PC-3 (cell line): ENCODE data around the gene SF3A1. TPM values are rescaled to one million over a fixed set of nuclear protein-coding genes. Genes with fewer than 3 reads are reported as not detected.

Source experiments
- ATAC-seq: fragments of 200-7000 bp; cut with Tn5 transposase; 2 replicates; pipeline ENCODE4 v1.9.1; 2020; ENCODE audit warnings: mild to moderate bottlenecking, moderate library complexity
- BruUV-seq: library from RNA; stranded (reverse); fragments of 400-500 nt; replicated peaks from 2 replicates; lab custom pipeline; 2021; lab: Mats Ljungman, UMichigan
- CTCF ChIA-PET: fragments of 300-600 bp; sonication (Branson Sonifier 250); formaldehyde crosslinking; loops from one replicate; lab custom pipeline; 2022; ENCODE audit warnings: antibody characterized with exemption; lab: Charles Lee
- POLR2A ChIA-PET: fragments of 300-600 bp; sonication (Branson Sonifier 250); formaldehyde crosslinking; loops from one replicate; lab custom pipeline; 2022; ENCODE audit warnings: antibody characterized with exemption; ENCODE audit not compliant: unreplicated experiment; lab: Charles Lee
- DNase-seq: peaks from one replicate; pipeline ENCODE4 v3.0.0-alpha.2; 2015
- H2AFZ ChIP-seq: fragments of 300-600 bp; sonication (generic); 2 replicates; pipeline ENCODE4 v1.6.0; 2016; ENCODE audit warnings: antibody characterized with exemption, low read length
- H3F3A ChIP-seq: fragments of 300-600 bp; sonication (generic); one replicate; pipeline ENCODE4 v1.6.0; 2017; ENCODE audit warnings: antibody characterized with exemption, low read length, control low read depth, mild to moderate bottlenecking; ENCODE audit not compliant: unreplicated experiment
- H3K27ac ChIP-seq: fragments of 300-600 bp; sonication (generic); 2 replicates; pipeline ENCODE4 v1.5.1; 2016; ENCODE audit warnings: mild to moderate bottlenecking, low read length
- H3K27me3 ChIP-seq: fragments of 300-600 bp; sonication (generic); 2 replicates; pipeline ENCODE4 v1.6.1; 2016; ENCODE audit warnings: low read length, mixed read lengths
- H3K36me3 ChIP-seq: fragments of 300-600 bp; sonication (generic); 2 replicates; pipeline ENCODE4 v1.6.1; 2016; ENCODE audit warnings: low read depth, mixed run types, low read length, mixed read lengths
- H3K4me1 ChIP-seq: fragments of 300-600 bp; sonication (generic); 2 replicates; pipeline ENCODE4 v1.5.1; 2016; ENCODE audit warnings: low read length; ENCODE audit not compliant: insufficient read depth
- H3K4me2 ChIP-seq: fragments of 300-600 bp; sonication (generic); 2 replicates; pipeline ENCODE4 v1.6.0; 2016; ENCODE audit warnings: low read length
- H3K4me3 ChIP-seq: fragments of 300-600 bp; sonication (generic); 2 replicates; pipeline ENCODE4 v1.5.1; 2016; ENCODE audit warnings: mild to moderate bottlenecking, low read length, mixed read lengths
- H3K79me2 ChIP-seq: fragments of 300-600 bp; sonication (generic); 2 replicates; pipeline ENCODE4 v1.6.1; 2017; ENCODE audit warnings: low read length, mixed read lengths
- H3K9ac ChIP-seq: fragments of 300-600 bp; sonication (generic); 2 replicates; pipeline ENCODE4 v1.6.0; 2016; ENCODE audit warnings: mild to moderate bottlenecking, low read length
- H3K9me2 ChIP-seq: fragments of 300-600 bp; sonication (generic); replicated peaks from 2 replicates; pipeline ENCODE4 v1.6.1; 2016; ENCODE audit warnings: mixed run types, low read length, mixed read lengths
- H3K9me3 ChIP-seq: fragments of 300-600 bp; sonication (generic); 2 replicates; pipeline ENCODE4 v1.6.1; 2016; ENCODE audit warnings: low read length, mixed read lengths
- H4K20me1 ChIP-seq: fragments of 300-600 bp; sonication (generic); 2 replicates; pipeline ENCODE4 v1.6.1; 2016; ENCODE audit warnings: low read length, mixed read lengths
- CTCF ChIP-seq: fragments of 300-600 bp; sonication (generic); conservative IDR thresholded peaks from 2 replicates; pipeline ENCODE4 v1.5.1; 2017; ENCODE audit warnings: antibody characterized with exemption, low read depth, mild to moderate bottlenecking, low read length
- EZH2 ChIP-seq: fragments of 300-600 bp; sonication (generic); IDR thresholded peaks from one replicate; pipeline ENCODE4 v1.6.1; 2017; ENCODE audit warnings: antibody characterized with exemption, mild to moderate bottlenecking, low read length; ENCODE audit not compliant: unreplicated experiment
- EZH2phosphoT487 ChIP-seq: fragments of 300-600 bp; sonication (generic); IDR thresholded peaks from 2 replicates; pipeline ENCODE4 v1.6.1; 2018; ENCODE audit warnings: mild to moderate bottlenecking, antibody characterized with exemption, low read length, borderline replicate concordance
- intact Hi-C: fragments of 100-400 bp; cut with micrococcal nuclease; formaldehyde crosslinking; loops from 2 replicates; pipeline ENCODE4 v1.9.0; 2023
- total RNA-seq: library from RNA; depleted of rRNA; stranded (reverse); fragments of >200 nt; gene quantifications from 2 replicates; pipeline ENCODE4 v1.2.3, GENCODE V29; 2014

Gene SF3A1
- total RNA-seq, 1 experiment from 2014 or later, result 59.2 TPM

DNA sequence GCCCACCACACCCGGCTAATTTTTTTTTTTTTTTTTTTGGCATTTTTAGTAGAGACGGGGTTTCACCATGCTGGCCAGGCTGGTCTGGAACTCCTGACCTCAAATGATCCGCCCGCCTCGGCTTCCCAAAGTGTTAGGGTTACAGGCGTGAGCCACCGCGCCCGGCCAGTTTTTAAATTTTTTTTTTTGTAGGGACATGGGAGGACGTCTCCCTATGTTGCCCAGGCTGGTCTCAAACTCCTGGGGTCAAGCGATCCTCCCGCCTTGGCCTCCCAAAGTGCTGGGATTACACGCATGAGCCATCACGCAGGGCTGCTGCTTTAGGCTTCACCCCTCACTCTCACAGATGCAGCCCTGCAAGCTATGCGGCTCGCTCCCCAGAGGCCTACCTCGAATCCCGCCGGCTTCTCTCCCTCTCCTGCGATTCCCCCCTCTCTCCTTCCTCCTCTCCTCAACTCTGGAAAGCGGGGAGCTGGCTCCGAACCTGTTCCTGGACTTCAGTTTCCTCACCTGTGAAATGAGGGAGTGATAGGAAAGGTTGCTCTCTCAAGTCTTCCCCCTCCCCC, 1.0 kb upstream of the SF3A1 start:
- H3K79me2 ChIP-seq, result peaks cover 36% of the 10 kb centered on the region
- DNase-seq (no peak), ATAC-seq (no peak)
- peak overlapping the region; percentile 97 for H3K4me3 ChIP-seq
- no peaks in the 10 kb centered on the region for H3K27me3 ChIP-seq
- peaks cover 13% of the 10 kb centered on the region; the same call in 1 of the 2 replicates for H4K20me1 ChIP-seq
- H3K36me3 ChIP-seq, result peaks cover 6% of the 10 kb centered on the region; the same call in 1 of the 2 replicates
- TF ChIP-seq EZH2 (no peak), CTCF (no peak), EZH2phosphoT487 (no peak)
- peak overlapping the region; percentile 97; the same call in 1 of the 2 replicates for H3K9ac ChIP-seq
- H2AFZ ChIP-seq, result peak overlapping the region; percentile 98; the same call in 1 of the 2 replicates
- BruUV-seq, result no TSS peak
- H3K27ac ChIP-seq, result no peak overlapping the region
- H3F3A ChIP-seq, result no peaks in the 10 kb centered on the region
- H3K4me2 ChIP-seq, result peak overlapping the region; percentile 85
- intact Hi-C loops, result no loop called here
- no peaks in the 10 kb centered on the region for H3K9me3 ChIP-seq
- H3K4me1 ChIP-seq, result peaks cover 8% of the 10 kb centered on the region
- ChIA-PET CTCF (no interaction called here), POLR2A (no interaction called here)
- H3K9me2 ChIP-seq, result no peaks in the 10 kb centered on the region

- Histone ChIP-seq H3F3A (no peaks in the 10 kb centered on the region), H3K27me3 (no peaks in the 10 kb centered on the region), H3K9me2 (no peaks in the 10 kb centered on the region), H3K4me3 (peak overlapping the region; percentile 97), H2AFZ (peak overlapping the region; percentile 98), H3K27ac (0 out of 2 replicates have a peak overlapping the region, but pooled peaks have one; percentile 69), H3K79me2 (peaks cover 41% of the 10 kb centered on the region), H3K36me3 (peaks cover 12% of the 10 kb centered on the region; the same call in 1 of the 2 replicates), H3K9ac (peak overlapping the region; percentile 97), H3K4me1 (peaks cover 8% of the 10 kb centered on the region), H3K4me2 (peak overlapping the region; percentile 85), H3K9me3 (no peaks in the 10 kb centered on the region), H4K20me1 (peaks cover 13% of the 10 kb centered on the region; the same call in 1 of the 2 replicates)
- DNase-seq (no peak), ATAC-seq (peak; percentile 14)
- no peak for TF ChIP-seq EZH2
- TF ChIP-seq EZH2phosphoT487, result no peak
- no peak for TF ChIP-seq CTCF
- ChIA-PET CTCF (interaction anchor here (0.6 kb wide), 1 partner anchor 30 kb away, joined by 4 read pairs; no protein-coding TSS in a partner anchor), POLR2A (interaction anchor here (0.6 kb wide), 1 partner anchor 30 kb away, joined by 6 read pairs; the partner anchor contains the start of gene TBC1D10A)
- BruUV-seq, result TSS peak; percentile 26
- intact Hi-C loops, result no loop called here
Measured at GRCh38 chr22:30357236-30357570, 509 bp upstream of the SF3A1 start.

- H3K4me3 ChIP-seq, result peak overlapping the region; percentile 97; the same call in 1 of the 2 replicates
- H3K79me2 ChIP-seq, result peaks cover 64% of the 10 kb centered on the region
- H3K4me2 ChIP-seq, result peak overlapping the region; percentile 85
- no peaks in the 10 kb centered on the region for H3K9me2 ChIP-seq
- H3K27me3 ChIP-seq, result no peaks in the 10 kb centered on the region
- ATAC-seq, result no peak
- BruUV-seq, result no TSS peak
- ChIA-PET POLR2A (no interaction called here), CTCF (no interaction called here)
- H2AFZ ChIP-seq, result no peak overlapping the region
- H3F3A ChIP-seq, result no peaks in the 10 kb centered on the region
- peaks cover 13% of the 10 kb centered on the region; the same call in 1 of the 2 replicates for H4K20me1 ChIP-seq
- intact Hi-C loops, result no loop called here
- H3K27ac ChIP-seq, result no peak overlapping the region
- peaks cover 32% of the 10 kb centered on the region; the same call in 1 of the 2 replicates for H3K36me3 ChIP-seq
- TF ChIP-seq EZH2 (no peak), EZH2phosphoT487 (no peak)
- DNase-seq, result no peak
- peaks cover 8% of the 10 kb centered on the region for H3K4me1 ChIP-seq
- H3K9ac ChIP-seq, result no peak overlapping the region
- no peaks in the 10 kb centered on the region for H3K9me3 ChIP-seq
Measured at GRCh38 chr22:30354644-30355043, 2.0 kb downstream of the SF3A1 start.
